Measurements from ENCODE around the gene GEMIN7.

The GEMIN7 gene

GRCh38 chr19:45086480-45086879, 7.4 kb downstream of the GEMIN7 start:
- peaks cover 55% of the 10 kb centered on the region for H3K36me3 ChIP-seq (ENCODE audit: low read depth)
- H3K4me1 ChIP-seq (ENCODE audit: insufficient read depth, poor library complexity, severe bottlenecking) = no peaks in the 10 kb centered on the region
- no peaks in the 10 kb centered on the region for H3K27me3 ChIP-seq (ENCODE audit: insufficient read depth, poor library complexity, severe bottlenecking)
- ATAC-seq (ENCODE audit: low read depth) (no peak), DNase-seq (ENCODE audit: low spot score) (no peak)
- TF ChIP-seq CTCF (IDR thresholded peaks at IDR 0.05; ENCODE audit: poor library complexity, severe bottlenecking) = no peak
- H3K4me3 ChIP-seq (ENCODE audit: severe bottlenecking) = no peak overlapping the region
- no peak overlapping the region for H3K27ac ChIP-seq (ENCODE audit: poor library complexity, severe bottlenecking)
- no peaks in the 10 kb centered on the region for H3K9me3 ChIP-seq (ENCODE audit: severe bottlenecking)

DNA sequence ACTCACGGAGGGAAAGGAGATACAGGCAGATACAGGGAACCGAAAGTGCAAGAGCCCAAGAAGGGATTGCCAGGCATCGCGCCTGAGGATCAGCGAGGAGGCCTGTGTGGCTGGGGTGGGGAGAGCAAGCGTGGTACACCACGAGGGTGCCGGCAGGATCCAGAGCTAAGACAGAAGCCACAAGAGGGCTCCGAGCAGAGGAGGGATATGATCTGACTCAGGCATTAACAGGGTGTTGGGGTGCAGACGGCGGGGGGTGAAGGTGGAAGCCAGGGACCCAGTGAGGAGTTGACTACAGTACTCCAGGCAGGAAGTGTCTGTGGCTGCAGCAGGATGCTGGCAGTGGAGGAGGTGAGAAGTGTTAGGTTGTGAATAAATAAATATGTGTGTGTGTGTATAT, 8.5 kb downstream of the GEMIN7 start:
- H3K4me3 ChIP-seq (ENCODE audit: severe bottlenecking) = no peak overlapping the region
- H3K4me1 ChIP-seq (ENCODE audit: insufficient read depth, poor library complexity, severe bottlenecking) = no peaks in the 10 kb centered on the region
- no peak for DNase-seq (ENCODE audit: low spot score)
- TF ChIP-seq CTCF (IDR thresholded peaks at IDR 0.05; ENCODE audit: poor library complexity, severe bottlenecking) = no peak
- H3K36me3 ChIP-seq (ENCODE audit: low read depth) = peaks cover 45% of the 10 kb centered on the region
- no peak for ATAC-seq (ENCODE audit: low read depth)
- H3K27me3 ChIP-seq (ENCODE audit: insufficient read depth, poor library complexity, severe bottlenecking) = no peaks in the 10 kb centered on the region
- H3K9me3 ChIP-seq (ENCODE audit: severe bottlenecking) = no peaks in the 10 kb centered on the region
- H3K27ac ChIP-seq (ENCODE audit: poor library complexity, severe bottlenecking) = no peak overlapping the region

GRCh38 chr19:45090034-45090433, 11.0 kb downstream of the GEMIN7 start:
- H3K36me3 ChIP-seq (ENCODE audit: low read depth) = peaks cover 31% of the 10 kb centered on the region

DNA sequence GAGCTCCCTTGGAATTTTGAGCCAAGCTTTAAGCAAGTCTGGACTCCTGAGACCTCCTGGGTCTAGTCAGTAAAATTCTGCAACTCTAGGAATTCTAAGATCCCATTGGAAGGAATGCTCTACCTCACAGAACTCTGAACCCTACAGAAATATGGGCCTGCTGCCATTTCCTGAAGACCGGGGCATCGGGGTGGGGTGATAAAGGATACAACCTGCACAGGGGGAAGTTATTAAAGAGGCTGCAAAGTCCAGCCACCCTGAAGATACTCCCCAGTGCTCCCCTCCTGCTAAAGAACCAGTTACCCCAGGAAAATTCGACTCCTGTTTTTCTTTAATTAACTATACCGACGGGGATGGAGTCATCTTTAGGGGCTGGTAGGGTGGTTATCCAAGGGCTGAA, 11.5 kb downstream of the GEMIN7 start:
- peak overlapping the region; percentile 59 for H3K4me3 ChIP-seq (ENCODE audit: severe bottlenecking)
- TF ChIP-seq CTCF (IDR thresholded peaks at IDR 0.05; ENCODE audit: poor library complexity, severe bottlenecking) = no peak
- no peaks in the 10 kb centered on the region for H3K4me1 ChIP-seq (ENCODE audit: insufficient read depth, poor library complexity, severe bottlenecking)
- no peaks in the 10 kb centered on the region for H3K27me3 ChIP-seq (ENCODE audit: insufficient read depth, poor library complexity, severe bottlenecking)
- no peaks in the 10 kb centered on the region for H3K9me3 ChIP-seq (ENCODE audit: severe bottlenecking)
- no peak for DNase-seq (ENCODE audit: low spot score)
- ATAC-seq (ENCODE audit: low read depth) = no peak
- peaks cover 27% of the 10 kb centered on the region for H3K36me3 ChIP-seq (ENCODE audit: low read depth)
- peak overlapping the region; percentile 69 for H3K27ac ChIP-seq (ENCODE audit: poor library complexity, severe bottlenecking)

More at GRCh38 chr19:45090034-45090433, 11.0 kb downstream of the GEMIN7 start:
- no peaks in the 10 kb centered on the region for H3K9me3 ChIP-seq (ENCODE audit: severe bottlenecking)
- no peaks in the 10 kb centered on the region for H3K27me3 ChIP-seq (ENCODE audit: insufficient read depth, poor library complexity, severe bottlenecking)
- H3K27ac ChIP-seq (ENCODE audit: poor library complexity, severe bottlenecking) = no peak overlapping the region
- H3K4me3 ChIP-seq (ENCODE audit: severe bottlenecking) = no peak overlapping the region
- no peak for TF ChIP-seq CTCF (IDR thresholded peaks at IDR 0.05; ENCODE audit: poor library complexity, severe bottlenecking)
- no peak for DNase-seq (ENCODE audit: low spot score)
- no peak for ATAC-seq (ENCODE audit: low read depth)
- H3K4me1 ChIP-seq (ENCODE audit: insufficient read depth, poor library complexity, severe bottlenecking) = no peaks in the 10 kb centered on the region

GRCh38 chr19:45091031-45091923, 12.2 kb downstream of the GEMIN7 start:
- no peaks in the 10 kb centered on the region for H3K4me1 ChIP-seq (ENCODE audit: insufficient read depth, poor library complexity, severe bottlenecking)
- H3K4me3 ChIP-seq (ENCODE audit: severe bottlenecking) = peak overlapping the region; percentile 59
- peak; percentile 95 for DNase-seq (ENCODE audit: low spot score)
- H3K9me3 ChIP-seq (ENCODE audit: severe bottlenecking) = no peaks in the 10 kb centered on the region
- ATAC-seq (ENCODE audit: low read depth) = peak; percentile 80
- peak overlapping the region; percentile 69 for H3K27ac ChIP-seq (ENCODE audit: poor library complexity, severe bottlenecking)
- H3K27me3 ChIP-seq (ENCODE audit: insufficient read depth, poor library complexity, severe bottlenecking) = no peaks in the 10 kb centered on the region
- peaks cover 22% of the 10 kb centered on the region for H3K36me3 ChIP-seq (ENCODE audit: low read depth)
- TF ChIP-seq CTCF (IDR thresholded peaks at IDR 0.05; ENCODE audit: poor library complexity, severe bottlenecking) = no peak
